NAMALWA (cell line): ENCODE data around the gene ST3GAL2.

Experiments used
- DNase-seq: peaks from one replicate; pipeline ENCODE4 v3.0.0-alpha.2; 2015; ENCODE audit warnings: low spot score

Gene ST3GAL2, protein sequence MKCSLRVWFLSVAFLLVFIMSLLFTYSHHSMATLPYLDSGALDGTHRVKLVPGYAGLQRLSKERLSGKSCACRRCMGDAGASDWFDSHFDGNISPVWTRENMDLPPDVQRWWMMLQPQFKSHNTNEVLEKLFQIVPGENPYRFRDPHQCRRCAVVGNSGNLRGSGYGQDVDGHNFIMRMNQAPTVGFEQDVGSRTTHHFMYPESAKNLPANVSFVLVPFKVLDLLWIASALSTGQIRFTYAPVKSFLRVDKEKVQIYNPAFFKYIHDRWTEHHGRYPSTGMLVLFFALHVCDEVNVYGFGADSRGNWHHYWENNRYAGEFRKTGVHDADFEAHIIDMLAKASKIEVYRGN

DNA sequence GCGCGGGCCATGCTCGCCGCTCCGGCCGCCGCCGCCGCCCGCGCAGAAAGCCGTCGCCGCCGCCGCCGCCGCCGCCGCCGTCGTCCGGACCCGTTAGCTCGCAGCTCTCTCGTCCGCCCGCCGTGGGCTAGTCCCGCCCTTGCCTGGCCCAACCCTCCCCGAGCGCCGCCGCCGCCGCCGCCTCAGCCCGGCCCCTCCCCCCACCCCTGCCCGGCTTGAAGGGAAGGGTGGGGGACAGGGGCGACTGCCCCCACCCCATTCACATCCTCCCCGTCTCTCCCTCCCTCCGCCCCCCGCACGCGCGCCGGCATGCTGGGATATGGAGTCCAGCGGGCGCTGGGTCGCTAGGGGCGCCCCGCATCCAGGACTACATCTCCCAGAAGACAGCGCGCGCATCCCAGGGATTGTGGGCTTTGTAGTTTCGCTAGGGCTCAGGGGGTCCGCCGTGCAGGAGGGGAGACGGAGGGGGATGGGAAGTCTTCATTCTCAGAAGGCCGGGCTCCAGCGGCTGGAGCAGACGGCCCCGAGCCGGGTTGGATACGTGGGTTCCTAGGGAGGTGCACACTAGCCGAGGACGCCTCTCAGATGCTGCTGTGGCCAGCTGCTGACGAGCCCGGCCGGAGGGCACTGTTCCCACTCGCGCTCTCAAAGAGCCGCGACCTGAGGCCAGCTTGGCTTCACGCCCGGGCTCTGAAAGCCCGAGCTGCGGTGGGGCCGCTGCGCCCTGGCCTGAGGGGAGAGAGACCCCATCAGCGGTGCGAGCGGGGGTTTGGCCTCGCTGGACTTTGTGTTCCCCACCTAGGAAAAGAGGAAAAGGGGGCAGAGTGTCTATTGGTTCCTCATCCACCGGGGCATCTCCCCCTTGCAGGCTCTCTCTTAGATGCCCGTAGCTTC lies at the start of gene ST3GAL2:
TSS of gene ST3GAL2 (minus strand) at position 132 of the 894 bp plus-strand sequence. CDS start 40,570 bp downstream, outside the sequence.
- peak; percentile 95 for DNase-seq

DNA sequence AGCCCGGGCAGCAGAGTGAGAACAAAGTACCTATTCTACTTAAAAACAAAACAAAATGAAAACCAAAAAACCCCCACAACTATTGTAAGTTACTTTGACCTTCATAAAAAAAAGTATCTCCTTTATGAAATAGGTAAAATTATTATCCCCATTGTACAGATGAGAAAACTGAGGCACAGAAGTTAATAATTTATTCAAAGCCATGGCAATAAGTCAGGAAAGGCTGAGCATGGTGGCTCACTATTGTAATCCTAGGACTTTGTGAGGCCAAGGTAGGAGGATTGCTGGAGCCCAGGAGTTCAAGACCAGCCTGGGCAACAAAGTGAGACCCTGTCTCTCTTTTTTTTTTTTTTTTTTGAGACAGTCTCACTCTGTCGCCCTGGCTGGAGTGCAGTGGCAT lies 46.0 kb upstream of the ST3GAL2 start:
- DNase-seq, result no peak

DNA sequence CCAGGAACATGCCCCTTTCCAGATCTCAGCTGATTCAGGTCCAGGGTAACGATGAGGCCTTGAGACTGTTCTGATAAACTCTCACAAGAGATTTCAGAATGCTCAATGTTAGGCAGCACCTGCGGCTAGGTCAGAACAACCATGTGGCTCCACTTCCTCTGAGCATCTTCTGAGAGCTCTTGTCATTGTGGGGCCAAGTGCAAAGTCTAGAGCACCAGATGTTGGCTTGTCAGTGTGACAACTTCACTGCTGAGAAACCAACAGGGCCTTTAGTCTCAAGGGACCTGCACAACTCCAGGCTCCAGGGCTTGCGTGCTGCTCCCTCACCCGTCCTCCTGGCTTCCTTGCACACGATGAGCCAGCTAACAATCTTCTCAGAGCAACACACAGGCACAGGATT lies 44.5 kb upstream of the ST3GAL2 start:
- DNase-seq, result peak; percentile 87

DNA sequence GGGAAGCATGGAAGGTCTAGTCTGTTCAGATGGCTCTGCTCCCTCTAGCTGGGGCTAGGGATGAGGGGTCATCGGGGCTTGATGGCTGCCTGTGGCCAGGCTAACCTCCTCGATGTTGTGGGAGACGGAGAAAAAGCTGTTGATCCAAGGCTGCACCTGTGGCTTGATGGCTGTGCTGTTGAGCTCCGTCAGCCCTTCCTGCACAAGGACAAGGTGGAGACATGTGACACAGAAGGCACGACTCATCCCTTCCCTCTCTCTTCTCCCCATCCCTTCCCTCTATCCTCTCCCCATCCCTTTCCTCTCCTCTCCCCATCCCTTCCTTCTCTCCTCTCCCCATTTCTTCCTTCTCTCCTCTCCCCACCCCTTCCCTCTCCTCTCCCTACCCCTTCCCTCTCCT lies 43.7 kb upstream of the ST3GAL2 start:
- DNase-seq, result no peak

DNA sequence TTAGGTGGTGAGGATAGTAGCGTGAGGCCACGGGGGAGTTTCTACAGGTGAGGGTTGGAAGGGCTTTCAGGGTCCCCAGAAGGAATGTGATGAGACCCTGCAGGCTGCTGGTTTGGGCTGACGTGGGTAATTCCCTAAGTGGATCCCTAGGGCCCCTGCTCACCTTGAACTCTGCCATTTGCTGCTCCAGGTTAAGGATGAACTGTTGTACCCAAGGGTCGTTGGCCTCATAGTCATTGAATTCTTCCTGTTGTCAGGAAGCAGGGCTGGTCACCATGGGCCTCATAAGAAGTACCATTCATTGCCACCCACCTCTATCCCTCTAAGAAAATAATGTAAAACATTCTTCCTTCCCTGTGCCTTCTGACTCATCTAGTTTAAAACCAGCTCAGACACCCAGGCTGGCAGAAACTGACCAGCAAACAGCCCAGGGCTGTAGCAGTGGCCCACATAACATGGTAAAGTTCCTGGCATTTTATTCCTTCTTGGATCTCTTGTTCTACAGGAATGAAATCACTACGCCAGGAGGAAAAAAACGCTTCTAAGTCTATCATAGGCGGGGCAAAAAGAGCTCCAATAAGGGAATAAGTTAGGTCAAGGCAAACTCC lies 43.1 kb upstream of the ST3GAL2 start:
- DNase-seq, result no peak

DNA sequence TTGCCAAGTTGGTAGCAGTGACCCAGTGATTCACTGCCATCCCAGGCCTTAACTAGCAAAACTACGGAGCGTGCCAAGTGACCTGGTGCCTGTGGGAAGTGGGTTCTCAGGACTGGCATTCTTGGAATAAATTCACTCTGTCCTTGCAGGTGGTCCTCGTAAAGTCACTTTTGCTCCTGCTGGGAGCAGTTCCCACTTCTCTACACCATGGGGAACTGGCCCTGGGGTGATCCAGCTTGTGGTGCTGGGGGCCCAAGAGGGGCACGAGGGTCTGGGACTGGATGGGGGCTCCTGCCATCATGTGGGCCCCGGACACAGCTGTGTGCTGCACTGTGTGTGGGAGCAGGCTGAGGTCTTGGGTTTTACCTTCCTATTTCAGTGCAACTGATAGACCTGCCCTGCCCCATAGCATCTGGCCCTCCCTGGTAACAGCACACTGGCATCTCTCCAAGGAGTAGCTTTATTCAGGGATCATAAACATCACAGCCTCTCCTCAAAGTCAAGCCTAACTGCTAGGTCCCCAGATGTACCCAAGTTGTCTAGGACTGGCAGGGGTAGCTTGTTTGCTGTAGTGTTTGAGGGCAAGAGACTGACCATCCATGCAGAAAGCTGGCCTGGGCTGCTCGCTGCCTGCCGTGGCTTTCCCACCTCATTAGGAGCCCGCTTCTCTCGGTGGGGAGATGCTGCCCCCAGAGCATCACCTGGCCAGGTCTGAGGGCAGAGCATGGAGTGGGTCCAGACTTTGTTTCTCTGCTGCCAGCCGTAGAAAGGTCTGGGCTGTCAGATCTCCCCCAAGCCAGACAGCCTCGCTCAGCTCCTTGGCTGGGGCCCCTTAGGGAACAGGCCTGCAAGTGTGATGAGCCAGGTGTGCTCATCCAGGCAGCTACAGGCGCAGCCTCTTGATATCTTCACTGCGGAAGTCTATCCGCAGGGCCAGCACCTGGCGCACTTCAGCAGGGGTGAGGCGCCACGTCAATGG lies 41.5 kb upstream of the ST3GAL2 start:
- no peak for DNase-seq

DNA sequence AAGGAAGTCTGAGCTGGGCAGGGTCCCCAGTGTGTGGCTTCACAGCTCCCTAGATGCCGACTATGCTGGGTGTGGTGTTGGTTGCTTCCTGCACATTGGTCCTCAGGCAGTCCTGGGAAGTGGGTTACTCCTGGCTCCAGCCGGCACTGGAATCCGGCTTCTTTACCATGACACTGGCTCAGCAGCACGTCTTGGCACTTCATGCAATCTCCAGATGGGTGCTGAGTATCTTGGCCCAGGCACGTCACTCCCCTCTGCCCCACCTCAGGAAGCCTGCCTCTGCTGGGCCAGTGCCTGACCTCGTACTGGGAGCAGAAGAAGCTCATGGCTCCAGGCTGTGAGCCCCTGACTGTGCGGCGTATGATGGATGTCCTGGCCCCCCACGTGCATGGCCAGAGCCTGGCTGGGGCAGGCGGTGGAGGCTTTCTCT lies 40.0 kb upstream of the ST3GAL2 start:
- DNase-seq, result no peak

DNA sequence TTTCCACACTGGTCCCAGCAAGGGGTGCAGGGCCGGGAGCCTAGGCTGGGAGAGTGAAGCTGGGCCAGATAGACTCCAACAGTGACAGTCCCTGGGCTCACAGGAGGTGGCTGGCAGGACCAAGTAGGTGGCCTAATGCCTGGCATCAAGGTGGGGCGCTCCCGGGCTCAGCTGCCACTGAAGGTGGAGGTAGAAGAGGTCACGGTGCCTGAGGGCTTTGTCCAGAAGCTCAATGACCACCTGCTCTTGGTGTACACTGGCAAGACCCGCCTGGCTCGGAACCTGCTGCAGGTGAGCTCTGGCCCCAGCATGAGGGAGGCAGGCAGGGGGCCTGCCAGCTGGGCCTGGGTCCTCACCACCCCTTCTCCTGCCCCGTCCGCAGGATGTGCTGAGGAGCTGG lies 39.3 kb upstream of the ST3GAL2 start:
- no peak for DNase-seq

DNA sequence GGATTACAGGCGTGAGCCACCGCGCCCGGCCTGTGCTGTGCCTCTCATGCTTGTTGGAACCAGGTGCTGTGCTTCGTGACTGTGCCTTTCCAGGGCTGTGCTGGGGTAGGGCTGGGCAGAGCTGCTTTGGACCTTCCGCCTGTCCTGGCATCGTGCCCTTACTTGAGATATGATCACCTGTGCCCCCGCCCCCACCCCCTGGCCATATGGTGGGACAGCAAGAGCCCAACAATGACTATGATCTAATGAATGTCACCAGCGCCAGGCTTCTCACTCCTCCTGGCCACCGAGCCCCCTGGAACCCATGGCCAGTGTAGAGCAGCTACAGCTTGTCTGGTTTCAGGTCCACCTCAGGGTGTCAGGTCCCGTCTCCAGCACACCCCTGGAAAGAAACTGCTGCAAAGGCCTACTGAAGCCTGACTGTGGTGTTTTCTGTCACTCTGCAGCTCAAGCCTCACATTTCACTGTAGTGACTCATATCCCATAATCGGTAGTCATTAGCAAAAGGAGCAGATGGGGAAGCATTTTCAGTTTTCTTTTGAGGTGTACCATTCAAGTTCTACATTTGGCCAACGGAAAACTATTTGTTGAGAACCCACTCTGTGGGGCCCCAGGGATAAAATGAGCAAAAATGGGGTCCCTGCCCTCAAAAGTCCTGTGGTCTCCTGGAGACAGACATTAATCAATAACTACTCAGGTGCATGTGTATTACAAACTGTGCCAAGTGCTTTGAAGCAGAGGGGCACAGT lies 37.5 kb upstream of the ST3GAL2 start:
- DNase-seq, result no peak

DNA sequence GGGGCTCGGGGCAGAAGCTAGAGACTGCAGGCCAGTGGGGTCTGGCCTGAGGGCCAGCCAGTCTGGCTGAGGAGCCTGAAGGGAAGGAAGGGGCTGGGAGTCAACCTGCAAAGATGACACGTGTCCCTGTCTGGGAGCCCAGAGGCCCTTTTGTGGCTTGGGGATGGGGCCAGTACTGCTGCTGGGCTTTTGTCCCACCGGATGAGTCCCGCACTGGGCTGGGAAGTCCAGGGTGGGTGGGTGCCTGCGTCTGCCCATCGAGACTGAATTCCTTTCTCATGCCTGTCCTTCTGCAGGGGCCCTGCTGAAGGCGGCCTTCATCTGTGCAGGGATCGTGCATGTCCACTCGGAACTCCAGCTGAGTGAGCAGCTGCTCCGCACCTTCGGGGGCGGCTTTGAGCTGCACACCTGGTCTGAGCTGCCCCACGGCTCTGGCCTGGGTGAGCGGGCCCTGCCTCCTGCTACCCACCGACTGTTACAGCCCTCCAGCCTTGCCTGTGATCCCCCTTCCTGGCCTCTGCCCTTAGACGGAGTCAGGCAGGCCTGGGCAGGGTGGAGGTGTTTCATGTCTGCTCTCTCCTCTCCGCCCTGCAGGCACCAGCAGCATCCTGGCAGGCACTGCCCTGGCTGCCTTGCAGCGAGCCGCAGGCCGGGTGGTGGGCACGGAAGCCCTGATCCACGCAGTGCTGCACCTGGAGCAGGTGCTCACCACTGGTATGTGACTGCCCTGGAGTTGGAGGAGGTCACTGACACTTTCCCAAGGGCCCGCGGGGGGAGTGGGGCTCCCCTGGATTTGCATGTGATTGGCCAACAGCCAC lies 36.4 kb upstream of the ST3GAL2 start:
- no peak for DNase-seq

DNA sequence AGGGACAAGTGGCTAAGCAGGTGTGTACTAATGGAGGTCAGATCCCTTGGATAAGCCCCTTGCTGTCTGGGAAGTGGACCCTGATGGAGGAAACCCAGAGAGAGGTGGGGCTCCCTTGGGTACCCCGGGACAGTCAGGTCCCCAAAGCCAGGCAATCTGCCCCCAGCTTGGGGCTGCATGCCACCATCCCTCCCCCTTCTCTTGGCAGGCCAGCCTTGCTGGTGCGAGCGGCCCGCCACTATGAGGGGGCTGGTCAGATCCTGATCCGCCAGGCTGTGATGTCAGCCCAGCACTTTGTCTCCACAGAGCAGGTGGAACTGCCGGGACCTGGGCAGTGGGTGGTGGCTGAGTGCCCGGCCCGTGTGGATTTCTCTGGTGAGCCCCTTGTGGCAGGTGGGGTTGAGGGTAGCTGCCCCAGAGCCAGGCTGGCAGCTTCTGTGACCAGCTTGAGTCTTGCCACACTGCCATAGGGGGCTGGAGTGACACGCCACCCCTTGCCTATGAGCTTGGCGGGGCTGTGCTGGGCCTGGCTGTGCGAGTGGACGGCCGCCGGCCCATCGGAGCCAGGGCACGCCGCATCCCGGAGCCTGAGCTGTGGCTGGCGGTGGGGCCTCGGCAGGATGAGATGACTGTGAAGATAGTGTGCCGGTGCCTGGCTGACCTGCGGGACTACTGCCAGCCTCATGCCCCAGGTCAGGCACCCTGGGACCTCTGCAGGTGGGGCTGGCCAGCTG lies 35.6 kb upstream of the ST3GAL2 start:
- no peak for DNase-seq

DNA sequence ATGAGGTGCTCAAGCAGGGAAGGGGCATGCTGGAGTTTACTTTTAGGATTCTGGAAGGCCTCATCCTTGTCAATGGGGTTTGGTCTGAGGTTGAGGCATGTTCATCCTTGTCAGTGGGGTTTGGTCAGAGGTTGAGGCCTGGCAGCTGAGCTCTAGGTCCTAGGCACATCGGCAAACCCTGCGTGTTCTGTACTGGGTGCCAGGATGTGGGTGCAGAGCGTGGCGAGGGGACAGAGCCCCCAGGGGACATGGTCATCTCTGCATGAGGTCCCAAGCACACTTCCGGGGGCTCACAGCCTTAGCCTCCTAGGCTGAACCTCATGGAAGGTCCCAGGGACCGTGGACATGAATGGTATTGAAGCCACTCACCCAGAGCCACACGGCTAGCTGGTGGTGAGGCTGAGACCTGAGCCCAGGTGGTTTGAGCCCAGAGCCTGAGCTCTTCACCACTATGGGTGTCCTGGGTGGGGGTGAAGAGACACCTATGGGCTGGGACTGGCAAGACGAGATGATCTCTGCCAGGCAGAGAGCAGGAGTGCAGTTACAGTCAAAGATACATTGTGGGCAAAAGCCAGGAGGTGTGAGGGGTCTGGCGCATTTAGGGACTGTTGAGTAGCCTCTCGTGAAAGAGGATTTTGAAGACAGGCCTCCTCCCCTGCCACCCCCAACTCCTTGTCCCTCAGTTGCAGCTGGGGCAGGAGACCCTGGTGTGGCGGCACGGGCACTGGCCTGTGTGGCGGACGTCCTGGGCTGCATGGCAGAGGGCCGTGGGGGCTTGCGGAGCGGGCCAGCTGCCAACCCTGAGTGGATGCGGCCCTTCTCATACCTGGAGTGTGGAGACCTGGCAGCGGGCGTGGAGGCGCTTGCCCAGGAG lies 34.8 kb upstream of the ST3GAL2 start:
- DNase-seq, result peak; percentile 32

DNA sequence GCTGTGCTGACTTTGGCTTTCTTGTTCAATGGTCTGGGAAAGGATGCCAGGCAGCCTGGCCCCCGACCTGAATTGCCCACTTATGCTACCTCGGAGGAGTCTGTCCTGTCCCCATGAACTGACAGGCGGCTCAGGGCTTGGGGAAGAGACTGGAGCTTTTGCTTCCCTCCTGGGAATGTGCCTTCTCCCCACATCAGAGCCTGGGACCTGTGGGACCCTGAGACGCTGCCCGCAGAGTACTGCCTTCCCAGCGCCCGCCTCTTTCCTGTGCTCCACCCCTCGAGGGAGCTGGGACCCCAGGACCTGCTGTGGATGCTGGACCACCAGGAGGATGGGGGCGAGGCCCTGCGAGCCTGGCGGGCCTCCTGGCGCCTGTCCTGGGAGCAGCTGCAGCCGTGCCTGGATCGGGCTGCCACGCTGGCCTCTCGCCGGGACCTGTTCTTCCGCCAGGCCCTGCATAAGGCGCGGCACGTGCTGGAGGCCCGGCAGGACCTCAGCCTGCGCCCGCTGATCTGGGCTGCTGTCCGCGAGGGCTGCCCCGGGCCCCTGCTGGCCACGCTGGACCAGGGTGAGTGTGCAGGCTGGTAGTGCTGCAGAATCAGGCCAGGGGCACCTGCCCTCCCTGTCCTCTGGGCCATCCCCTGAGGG lies 34.0 kb upstream of the ST3GAL2 start:
- DNase-seq, result no peak

DNA sequence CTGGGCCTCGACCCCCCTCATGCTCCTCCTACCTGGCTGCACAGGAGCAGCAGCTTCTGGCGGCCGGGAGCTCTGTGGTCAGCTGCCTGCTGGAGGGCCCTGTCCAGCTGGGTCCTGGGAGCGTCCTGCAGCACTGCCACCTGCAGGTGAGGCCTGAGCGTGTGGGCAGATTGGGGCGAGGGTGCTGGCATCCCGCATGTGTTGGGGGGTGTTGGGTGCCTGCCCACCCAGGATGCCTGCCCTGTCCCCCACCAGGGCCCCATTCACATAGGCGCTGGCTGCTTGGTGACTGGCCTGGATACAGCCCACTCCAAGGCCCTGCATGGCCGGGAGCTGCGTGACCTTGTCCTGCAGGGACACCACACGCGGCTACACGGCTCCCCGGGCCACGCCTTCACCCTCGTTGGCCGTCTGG lies 32.0 kb upstream of the ST3GAL2 start:
- no peak for DNase-seq

DNA sequence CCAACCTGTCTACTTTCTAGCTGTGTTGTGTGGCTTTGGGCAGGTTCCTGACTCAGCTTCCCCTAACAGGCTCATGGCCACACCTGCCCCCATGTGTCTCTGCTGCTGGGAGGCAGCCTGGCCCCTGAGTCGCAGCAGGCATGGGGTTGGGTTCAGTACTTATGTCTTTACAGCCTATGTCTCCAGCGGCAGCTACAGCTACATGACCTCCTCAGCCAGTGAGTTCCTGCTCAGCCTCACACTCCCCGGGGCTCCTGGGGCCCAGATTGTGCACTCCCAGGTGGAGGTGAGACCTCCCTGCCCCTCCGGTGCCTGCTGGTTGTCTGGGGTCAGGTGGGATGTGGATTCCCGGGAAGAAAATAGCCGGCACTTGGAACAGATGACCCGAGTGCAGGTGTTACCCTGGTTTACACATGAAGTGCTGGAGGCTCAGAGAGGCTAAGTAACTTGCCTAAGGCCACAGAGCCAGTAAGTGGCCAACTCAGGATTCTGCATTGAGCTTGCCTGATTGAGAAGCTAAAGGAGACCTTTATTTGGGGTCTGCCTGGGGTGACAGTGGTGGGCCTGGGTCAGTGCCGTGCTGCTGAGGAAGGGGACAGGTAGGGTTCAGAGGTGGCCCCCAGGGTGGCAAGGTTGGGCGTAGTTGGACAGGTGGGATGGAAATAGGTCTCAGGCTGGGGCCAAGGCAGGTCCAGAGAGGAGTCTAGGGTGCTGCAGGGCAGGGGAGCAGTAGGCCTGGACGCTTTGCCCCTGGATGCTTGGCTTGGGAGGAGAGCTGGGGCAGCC lies 31.4 kb upstream of the ST3GAL2 start:
- no peak for DNase-seq

DNA sequence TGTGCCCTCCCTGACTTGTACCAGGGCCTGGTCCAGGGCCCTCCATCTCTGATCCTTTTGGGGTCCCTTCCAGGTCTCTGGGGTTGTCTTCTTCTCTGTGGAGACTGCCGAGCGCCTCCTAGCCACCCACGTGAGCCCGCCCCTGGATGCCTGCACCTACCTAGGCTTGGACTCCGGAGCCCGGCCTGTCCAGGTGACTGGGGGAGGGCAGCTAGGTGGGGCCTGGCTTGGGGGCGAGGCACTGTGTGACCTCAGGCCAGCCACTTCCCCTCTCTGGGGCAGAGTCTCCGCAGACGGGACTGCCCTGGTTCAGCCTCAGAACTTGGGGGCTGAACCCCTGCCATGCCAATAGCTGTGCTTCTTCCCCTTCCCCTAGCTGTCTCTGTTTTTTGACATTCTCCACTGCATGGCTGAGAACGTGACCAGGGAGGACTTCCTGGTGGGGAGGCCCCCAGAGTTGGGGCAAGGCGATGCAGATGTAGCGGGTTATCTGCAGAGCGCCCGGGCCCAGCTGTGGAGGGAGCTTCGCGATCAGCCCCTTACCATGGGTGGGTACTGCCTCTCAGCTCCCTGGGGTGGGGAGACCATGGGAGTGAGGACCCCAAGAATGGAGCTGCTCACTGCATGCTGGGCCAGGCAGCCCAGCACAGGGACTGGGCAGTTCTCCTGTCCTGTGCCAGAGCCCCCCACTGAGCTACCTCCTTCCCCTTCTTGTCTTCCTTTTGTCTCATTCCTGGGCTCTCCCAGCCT lies 30.1 kb upstream of the ST3GAL2 start:
- DNase-seq, result no peak
